Heart left ventricle (tissue), 16 donors: ENCODE results near the gene TLE1. TPM values are rescaled to one million over a fixed set of nuclear protein-coding genes. Genes with fewer than 3 reads are reported as not detected.
"Not testable (repeated sequence)": the region's sequence is repeated elsewhere in the genome, so short reads cannot be mapped to it uniquely, and the experiment has no call there.

Source experiments
- ATAC-seq, 4 donors: fragments of 200-7000 bp; cut with Tn5 transposase; one replicate each; pipeline ENCODE4 v1.9.1; 2020 to 2022; ENCODE audit warnings: moderate library complexity in 4 of 4, mild to moderate bottlenecking in 3 of 4, moderate number of reproducible peaks in 1 of 4
- DNase-seq, 5 donors: peaks; one replicate each; pipeline ENCODE4 v3.0.0-alpha.2; 2020
- H3K27ac ChIP-seq, 12 donors: fragments of 200-600 bp; sonication (generic) in 4 of 12; one replicate each; pipeline versions ENCODE4 v1.5.0 to v1.8.0; 2016 to 2022; ENCODE audit warnings: mild to moderate bottlenecking in 2 of 12
- H3K27me3 ChIP-seq, 9 donors: fragments of 200-600 bp; sonication (generic) in 2 of 9; one replicate each; pipeline versions ENCODE4 v1.5.1 to v1.8.0; 2016 to 2022; ENCODE audit warnings: mild to moderate bottlenecking in 3 of 9
- H3K36me3 ChIP-seq, 9 donors: fragments of 200-600 bp; sonication (generic) in 2 of 9; one replicate each; pipeline versions ENCODE4 v1.5.0 to v1.8.0; 2018 to 2022; ENCODE audit warnings: mild to moderate bottlenecking in 2 of 9
- H3K4me1 ChIP-seq, 12 donors: fragments of 200-600 bp; sonication (generic) in 4 of 12; one replicate each; pipeline versions ENCODE4 v1.5.0 to v1.8.0; 2016 to 2022; ENCODE audit warnings: mild to moderate bottlenecking in 3 of 12
- H3K4me3 ChIP-seq, 12 donors: fragments of 200-600 bp; sonication (generic) in 4 of 12; one replicate each; pipeline versions ENCODE4 v1.5.0 to v1.8.0; 2017 to 2022; ENCODE audit warnings: mild to moderate bottlenecking in 9 of 12, moderate library complexity in 4 of 12
- H3K9me3 ChIP-seq, 12 donors: fragments of 200-600 bp; sonication (generic) in 4 of 12; one replicate each; pipeline versions ENCODE4 v1.5.0 to v1.8.0; 2016 to 2022; ENCODE audit warnings: mild to moderate bottlenecking in 1 of 12
- POLR2A ChIP-seq, 2 donors: fragments of 450-650 bp; IDR thresholded peaks; one replicate each; pipeline ENCODE4 v1.6.1; 2017; ENCODE audit warnings: antibody characterized with exemption in 2 of 2, mild to moderate bottlenecking in 2 of 2, moderate library complexity in 2 of 2
- WGBS, 4 donors: extraction: QIAGEN DNeasy Blood & Tissue Kit in 2 of 4; methylation state at CpG; one replicate each; pipeline versions ENCODE4 v1.1.5 to v1.1.7; 2013 to 2018; 5-methylcytosine and 5-hydroxymethylcytosine counted together
- intact Hi-C, 10 donors: fragments of 100-400 bp; cut with DNase I; formaldehyde crosslinking; loops; one replicate each; pipeline versions ENCODE4 v1.11.1 to v1.14.2; 2022
- long read RNA-seq, 3 donors: library from polyadenylated mRNA; unstranded; transcript quantifications; one replicate each; pipeline ENCODE4 v2.0.0, GENCODE V29; 2020 to 2021
- polyA plus RNA-seq, 2 donors: library from polyadenylated mRNA; stranded (reverse); fragments of 200-250 nt; gene quantifications; one replicate each; pipeline ENCODE4 v1.2.3, GENCODE V29; 2013
- total RNA-seq, 9 donors: library from RNA; depleted of rRNA in 2 of 9; stranded (reverse); fragments of >200 nt in 2 of 9; fragmentation: NEBNext Ultra II Directional in 3 of 9; extraction: Animal tissue kit (Norgen Biotek cat#: 25700) in 3 of 9; gene quantifications; one replicate each; pipeline versions ENCODE4 v1.1.0 to v1.2.4, GENCODE V29; 2016 to 2023
- TF ChIP-seq, protein P1 (sequence below), 12 donors: fragments of 200-600 bp; sonication (generic) in 4 of 12; IDR thresholded peaks; one replicate each; pipeline versions ENCODE4 v1.5.0 to v1.8.0; 2018 to 2022; ENCODE audit warnings: antibody characterized with exemption in 12 of 12, mild to moderate bottlenecking in 5 of 12
- donor health status: ischemic (EF 13 %, LVEDD 7.1; RV severe dilation, severe dysfunction).
- donor health status: healthy with polysubstance abuse.
- donor health status: DM: no; HTN: yes; CAD: no.
- donor health status: DM: no; HTN: no; CAD: no.
- donor health status: ischemic (EF 25% LVEDD 6.9; RV normal size, moderate dysfunction).
- donor health status: ischemic (EF 25% LVEDD 5.7; RV mildly dilated, moderate dysfunction).
- donor health status: healthy.
- donor health status: DM: yes; HTN: yes; CAD: no.
- donor health status: ischemic (EF 35%, LVEDD 5.7; RV mildly dilated, moderate dysfunction).
- donor health status: nonischemic (EF 11% LVEDD 7.7; RV severe dilation, severe dysfunction).
- donor health status: DM: yes; HTN: yes; CAD: no.
- donor health status: PGD.
- donor health status: ischemic (EF 29% LVEDD 5.4; RV normal size, mild dysfunction).
- donor health status: nonischemic (EF 23%, LVEDD 6.1; RV moderate dilation, normal function).

TLE1 gene
- 10 to 100 TPM in 5 of 9 donors, 1 to 10 TPM in 4; 6.2 to 25.4 (median 12.0) TPM for total RNA-seq
- 1 to 10 TPM; 7.9 to 9.6 TPM for polyA plus RNA-seq
- long read RNA-seq, donor 1, partial matches to known transcripts, result 11 of 18 reads
- long read RNA-seq, donor 1, other reads (novel, unspliced or antisense), result 7 of 18 reads
- long read RNA-seq, donor 2, partial matches to known transcripts, result 11 of 15 reads
- long read RNA-seq, donor 2, other reads (novel, unspliced or antisense), result 4 of 15 reads
- long read RNA-seq, donor 3, partial matches to known transcripts, result 20 of 27 reads
- long read RNA-seq, donor 3, other reads (novel, unspliced or antisense), result 7 of 27 reads

DNA sequence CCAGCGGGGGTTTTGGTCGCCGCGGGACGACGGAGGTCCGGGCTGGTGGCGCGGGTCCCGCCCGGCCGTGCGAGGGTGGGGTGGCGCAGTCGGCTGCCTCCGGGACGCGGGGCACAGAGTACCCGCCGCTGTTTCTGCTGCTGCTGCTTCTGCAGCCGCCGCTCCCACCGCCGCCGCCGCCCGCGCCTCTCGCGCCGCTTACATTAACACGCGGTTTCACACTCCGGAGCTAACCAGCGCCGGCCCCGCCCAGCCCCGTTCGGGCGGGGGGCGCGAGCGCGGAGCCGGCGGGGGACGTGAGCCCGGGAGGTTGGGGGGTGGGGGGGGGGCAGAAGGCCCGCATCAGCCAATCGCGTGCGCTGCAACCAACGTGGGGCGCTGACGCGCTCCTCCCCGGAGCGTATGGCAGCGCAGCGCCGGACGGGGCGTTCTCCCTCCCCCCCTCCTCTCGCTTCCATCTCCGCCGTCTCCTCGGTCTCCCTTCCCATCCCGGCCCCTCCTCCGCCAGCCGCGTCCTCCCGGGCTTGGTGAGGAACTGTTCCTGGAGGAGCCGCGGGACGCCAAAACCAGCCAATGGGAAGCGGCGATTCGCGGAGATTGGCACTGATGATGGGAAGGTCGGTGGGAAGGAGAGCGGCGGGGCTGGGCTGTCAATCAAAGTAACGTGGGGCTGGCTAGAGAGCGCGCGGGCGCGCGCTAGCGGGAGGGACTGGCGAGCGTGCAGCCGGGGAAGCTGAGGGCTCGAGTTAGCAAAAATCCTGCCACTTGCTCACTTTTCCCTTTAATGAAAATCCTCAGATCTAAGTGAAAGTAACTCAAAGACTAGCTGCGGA, at the start of gene TLE1:
Gene TLE1, minus strand, starts transcription at position 205 of the 833 bp plus-strand sequence. CDS start 1,307 bp downstream, outside the sequence.
- ATAC-seq (peak; percentile 97 to 99 (median 98)), DNase-seq (peak; percentile 99 to 100 (median 100))
- H3K36me3 ChIP-seq, result peaks cover 0 to 9% (median 0%) of the 10 kb centered on the region in 9 donors
- H3K9me3 ChIP-seq, result no peaks in the 10 kb centered on the region
- TF ChIP-seq, protein P1, sequence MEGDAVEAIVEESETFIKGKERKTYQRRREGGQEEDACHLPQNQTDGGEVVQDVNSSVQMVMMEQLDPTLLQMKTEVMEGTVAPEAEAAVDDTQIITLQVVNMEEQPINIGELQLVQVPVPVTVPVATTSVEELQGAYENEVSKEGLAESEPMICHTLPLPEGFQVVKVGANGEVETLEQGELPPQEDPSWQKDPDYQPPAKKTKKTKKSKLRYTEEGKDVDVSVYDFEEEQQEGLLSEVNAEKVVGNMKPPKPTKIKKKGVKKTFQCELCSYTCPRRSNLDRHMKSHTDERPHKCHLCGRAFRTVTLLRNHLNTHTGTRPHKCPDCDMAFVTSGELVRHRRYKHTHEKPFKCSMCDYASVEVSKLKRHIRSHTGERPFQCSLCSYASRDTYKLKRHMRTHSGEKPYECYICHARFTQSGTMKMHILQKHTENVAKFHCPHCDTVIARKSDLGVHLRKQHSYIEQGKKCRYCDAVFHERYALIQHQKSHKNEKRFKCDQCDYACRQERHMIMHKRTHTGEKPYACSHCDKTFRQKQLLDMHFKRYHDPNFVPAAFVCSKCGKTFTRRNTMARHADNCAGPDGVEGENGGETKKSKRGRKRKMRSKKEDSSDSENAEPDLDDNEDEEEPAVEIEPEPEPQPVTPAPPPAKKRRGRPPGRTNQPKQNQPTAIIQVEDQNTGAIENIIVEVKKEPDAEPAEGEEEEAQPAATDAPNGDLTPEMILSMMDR (IDR thresholded peaks at IDR 0.05), result peak in 1 of 12 donors; percentile 18
- TF ChIP-seq POLR2A (IDR thresholded peaks at IDR 0.05), result peak; percentile 37 to 92
- H3K27ac ChIP-seq, result peak within 1 kb of the TSS; percentile 73 to 91 (median 81)
- intact Hi-C loops, result loop anchor here in 9 of 10 donors (2.0 to 10.0 kb wide), 13 partner anchors 77 to 915 kb away; no protein-coding TSS in a partner anchor
- peaks cover 0 to 7% (median 0%) of the 10 kb centered on the region in 9 donors for H3K27me3 ChIP-seq
- WGBS, 4 donors, result 0 to 1% (median 0%) methylated on average over 35 to 95 of the region's 95 CpGs
- peak within 1 kb of the TSS; percentile 62 to 80 (median 70) for H3K4me3 ChIP-seq
- H3K4me1 ChIP-seq, result peaks cover 0 to 42% (median 14%) of the 10 kb centered on the region in 12 donors

DNA sequence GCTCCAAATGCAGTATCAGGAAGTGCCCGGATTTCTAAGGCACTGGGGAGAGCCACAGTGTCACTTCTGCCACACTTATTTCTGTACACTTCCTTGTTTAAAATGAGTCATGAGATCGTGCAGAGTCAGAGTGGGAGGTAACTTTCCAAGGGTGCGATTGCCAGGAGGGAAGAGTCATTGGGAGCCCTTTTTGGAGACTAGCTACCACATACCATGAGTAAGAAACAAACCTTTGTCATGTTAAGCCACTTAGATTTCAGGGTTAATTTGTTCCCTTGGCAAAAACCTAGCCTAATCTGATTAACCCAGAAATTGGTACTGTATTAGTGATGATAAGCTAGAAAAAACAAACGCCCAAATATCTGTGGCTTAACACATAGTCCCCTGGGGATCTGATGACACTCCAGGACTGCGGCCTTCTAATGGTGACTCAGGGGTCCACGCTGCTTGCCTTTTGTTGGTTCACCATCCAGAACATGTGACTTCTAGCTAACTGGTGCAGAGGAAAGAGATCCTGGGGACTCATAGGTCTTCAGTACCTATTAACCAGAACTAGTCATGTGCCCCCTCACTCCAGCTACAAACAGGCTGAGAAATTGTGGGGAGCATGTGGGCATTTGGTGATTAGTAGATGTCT, 48.6 kb upstream of the TLE1 start:
- 43 to 48% (median 45%) methylated on average over 6 of the region's 6 CpGs for WGBS, 4 donors
- no peaks in the 10 kb centered on the region for H3K27me3 ChIP-seq
- H3K27ac ChIP-seq, result no peak overlapping the region
- no peaks in the 10 kb centered on the region for H3K36me3 ChIP-seq
- intact Hi-C loops, result no loop called here
- DNase-seq, result no peak
- ATAC-seq, result peak in 3 of 4 donors; percentile 28 to 69 (median 61)
- H3K9me3 ChIP-seq, result peaks cover 0 to 13% (median 0%) of the 10 kb centered on the region in 12 donors
- no peak overlapping the region for H3K4me3 ChIP-seq
- H3K4me1 ChIP-seq, result peaks cover 0 to 16% (median 0%) of the 10 kb centered on the region in 12 donors
- TF ChIP-seq, protein P1 (IDR thresholded peaks at IDR 0.05), result no peak
- no peak for TF ChIP-seq POLR2A (IDR thresholded peaks at IDR 0.05)

DNA sequence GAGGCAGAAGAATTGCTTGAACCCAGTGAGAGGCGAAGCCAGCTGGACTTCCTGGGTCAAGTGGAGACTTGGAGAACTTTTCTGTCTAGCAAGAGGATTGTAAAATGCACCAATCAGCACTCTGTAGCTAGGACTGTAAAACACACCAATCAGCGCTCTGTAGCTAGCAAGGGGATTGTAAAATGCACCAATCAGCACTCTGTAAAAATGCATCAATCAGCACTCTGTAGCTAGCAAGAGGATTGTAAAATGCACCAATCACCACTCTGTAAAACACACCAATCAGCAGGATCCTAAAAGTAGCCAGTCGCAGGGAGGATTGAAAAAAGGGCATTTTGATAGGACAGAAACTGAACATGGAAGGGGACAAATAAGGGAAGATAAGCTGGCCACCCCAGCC, 41.2 kb upstream of the TLE1 start:
- ATAC-seq, H3K9me3 ChIP-seq, H3K36me3 ChIP-seq, DNase-seq, H3K4me3 ChIP-seq, H3K27me3 ChIP-seq, intact Hi-C loops, H3K4me1 ChIP-seq, H3K27ac ChIP-seq: not testable (repeated sequence)
- 67 to 98% (median 97%) methylated on average over 3 of the region's 3 CpGs for WGBS, 4 donors

DNA sequence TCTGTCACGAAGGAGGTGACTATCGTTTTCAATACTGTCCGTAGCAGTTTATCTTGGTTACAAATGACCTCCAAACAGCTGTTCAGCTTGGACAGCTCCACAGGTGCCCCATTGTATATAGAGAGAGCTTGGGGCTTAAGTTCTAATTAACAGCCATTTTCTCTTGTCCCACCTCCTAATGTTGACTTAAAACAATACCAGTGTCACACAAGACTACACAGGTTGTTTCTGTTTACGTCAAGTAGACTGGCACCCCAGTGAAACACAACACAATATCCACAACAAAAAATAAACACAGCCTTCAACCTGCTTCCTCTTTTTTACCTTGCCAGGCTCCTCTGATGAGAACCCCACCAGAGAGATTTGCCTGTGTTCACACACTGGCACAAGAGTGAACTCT, 39.8 kb upstream of the TLE1 start:
- intact Hi-C loops, result no loop called here
- no peaks in the 10 kb centered on the region for H3K9me3 ChIP-seq
- no peak overlapping the region for H3K27ac ChIP-seq
- DNase-seq (no peak), ATAC-seq (no peak)
- no peak overlapping the region for H3K4me3 ChIP-seq
- TF ChIP-seq, protein P1 (IDR thresholded peaks at IDR 0.05), result no peak
- no peak for TF ChIP-seq POLR2A (IDR thresholded peaks at IDR 0.05)
- WGBS, 4 donors, result 64 to 74% (median 67%) methylated on average over 4 of the region's 4 CpGs
- H3K4me1 ChIP-seq, result peaks cover 0 to 4% (median 0%) of the 10 kb centered on the region in 12 donors
- H3K27me3 ChIP-seq, result no peaks in the 10 kb centered on the region
- H3K36me3 ChIP-seq, result no peaks in the 10 kb centered on the region
